Neutrophil (primary cell): ENCODE data around the gene PPM1G.

ENCODE experiments used
- H3K27ac ChIP-seq: fragments of 200-600 bp; sonication (generic); 2 replicates; pipeline ENCODE4 v1.5.1; 2016; ENCODE audit warnings: mild to moderate bottlenecking, moderate library complexity
- H3K27me3 ChIP-seq: fragments of 200-600 bp; sonication (generic); 2 replicates; pipeline ENCODE4 v1.6.0; 2016; ENCODE audit warnings: mild to moderate bottlenecking
- H3K36me3 ChIP-seq: fragments of 200-600 bp; sonication (generic); 2 replicates; pipeline ENCODE4 v1.5.1; 2017
- H3K4me1 ChIP-seq, 2 experiments: fragments of 200-600 bp in 1 of 2; sonication (generic) in 1 of 2; 1 replicate in 1 of 2; 2 replicates in 1 of 2; pipeline versions ENCODE4 v1.5.1 to v1.6.1; 2013 to 2016; ENCODE audit warnings: low read depth in 1 of 2, low read length in 1 of 2, mild to moderate bottlenecking in 1 of 2, moderate library complexity in 1 of 2; ENCODE audit not compliant: control insufficient read depth in 1 of 2, insufficient read depth in 1 of 2
- H3K4me3 ChIP-seq, 2 experiments: fragments of 200-600 bp in 1 of 2; sonication (generic) in 1 of 2; 1 replicate in 1 of 2; 2 replicates in 1 of 2; pipeline ENCODE4 v1.5.1; 2013 to 2016; ENCODE audit warnings: low read depth in 1 of 2, low read length in 1 of 2, mild to moderate bottlenecking in 1 of 2, moderate library complexity in 1 of 2
- H3K9me3 ChIP-seq: fragments of 200-600 bp; sonication (generic); 2 replicates; pipeline ENCODE4 v1.5.1; 2016
- CTCF ChIP-seq: fragments of 200-600 bp; sonication (generic); IDR thresholded peaks from 2 replicates; pipeline ENCODE4 v1.5.1; 2016; ENCODE audit warnings: antibody characterized with exemption

PPM1G gene

DNA sequence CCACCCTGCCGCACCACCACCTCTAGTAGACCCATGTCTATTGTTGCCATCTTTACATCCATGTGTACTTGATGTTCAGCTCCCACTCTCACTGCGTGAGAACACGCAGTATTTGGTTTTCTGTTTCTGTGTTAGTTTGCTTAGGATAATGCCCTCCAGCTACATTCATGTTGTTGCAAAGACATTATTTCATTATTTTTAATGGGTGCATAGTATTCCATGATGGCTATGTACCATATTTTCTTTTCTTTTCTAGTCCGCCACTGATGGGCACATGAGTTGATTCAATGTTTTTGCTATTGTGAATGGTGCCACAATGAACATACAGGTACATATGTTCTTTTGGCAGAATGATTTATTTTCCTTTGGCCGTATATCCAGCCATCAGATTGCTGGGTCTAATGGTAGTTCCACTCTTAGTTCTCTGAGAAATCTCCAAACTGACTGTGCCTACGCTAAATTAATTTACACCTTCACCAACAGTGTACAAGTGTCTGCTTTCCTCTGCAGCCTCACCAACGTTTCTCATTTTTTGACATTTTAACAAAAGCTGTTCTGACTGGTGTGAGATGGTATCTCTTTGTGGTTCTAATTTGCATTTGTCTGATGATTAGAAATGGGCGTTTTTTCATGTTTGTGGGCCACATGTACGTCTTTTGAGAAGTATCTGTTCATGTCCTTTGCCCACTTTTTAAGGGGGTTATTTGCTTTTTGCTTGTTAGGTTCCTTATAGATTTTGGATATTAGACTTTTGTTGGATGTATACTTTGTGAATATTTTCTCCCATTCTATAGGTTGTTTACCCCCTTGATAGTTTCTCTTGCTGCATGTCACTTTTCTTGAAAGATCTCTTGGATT lies 18.3 kb downstream of the PPM1G start:
- Histone ChIP-seq H3K4me1 (no peaks in the 10 kb centered on the region), H3K9me3 (no peaks in the 10 kb centered on the region), H3K27ac (no peak overlapping the region), H3K36me3 (peaks cover 10% of the 10 kb centered on the region), H3K4me3 (no peak overlapping the region), H3K27me3 (no peaks in the 10 kb centered on the region)
- TF ChIP-seq CTCF: no peak

- TF ChIP-seq CTCF: no peak
- Histone ChIP-seq H3K27me3 (no peaks in the 10 kb centered on the region), H3K36me3 (peaks cover 68% of the 10 kb centered on the region), H3K4me3 (no peak overlapping the region), H3K4me1 (peaks cover 14 to 22% of the 10 kb centered on the region in 2 experiments), H3K27ac (peak overlapping the region; percentile 96), H3K9me3 (no peaks in the 10 kb centered on the region)
These were observed 27.7 kb downstream of the PPM1G start for GRCh38 chr2:27381577-27382181.

DNA sequence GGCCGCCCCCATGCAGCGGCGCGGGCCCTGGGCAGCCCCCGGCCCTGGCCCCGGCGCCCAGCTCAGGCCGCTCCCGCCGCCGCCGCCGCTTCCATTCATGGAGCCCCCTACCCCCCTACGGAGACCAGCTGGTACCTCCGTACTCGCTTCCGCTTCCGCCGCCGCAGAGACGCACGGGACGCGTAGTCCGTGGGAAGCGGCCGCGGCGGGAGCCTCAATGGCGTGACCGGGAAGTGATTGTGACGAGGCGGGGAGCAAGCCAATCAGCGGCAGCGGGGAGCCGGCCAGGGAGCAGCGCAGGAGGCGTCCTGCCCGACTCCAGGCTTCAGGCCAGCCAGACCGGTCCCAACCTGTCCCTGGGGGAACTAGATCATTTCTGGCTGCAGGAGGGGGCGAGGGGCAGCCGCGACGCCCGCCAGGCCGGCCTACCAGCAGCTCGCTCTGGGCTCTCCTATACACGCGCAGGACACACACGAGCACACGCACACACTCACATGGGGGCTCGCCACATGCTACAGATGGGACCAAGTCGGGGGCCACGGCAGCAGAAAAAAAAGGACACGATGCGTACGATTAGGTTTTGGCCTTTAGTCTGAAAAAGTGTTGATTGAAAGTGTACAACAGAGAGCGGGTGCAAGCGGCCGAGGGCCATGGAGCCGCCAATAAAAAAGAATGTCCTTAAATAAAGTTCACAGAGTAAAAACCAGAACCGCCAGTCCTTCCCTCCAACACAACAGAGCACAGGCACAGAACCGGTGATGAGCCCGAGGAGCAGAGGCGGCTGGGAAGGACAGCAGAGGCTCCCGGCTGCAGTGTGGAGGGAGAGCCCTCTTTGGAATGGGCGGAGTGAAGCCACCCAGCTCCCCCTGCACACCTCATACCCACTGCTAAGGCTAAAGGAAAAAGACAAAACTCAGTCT lies 28.5 kb downstream of the PPM1G start, which contains the start of gene ZNF513:
Gene ZNF513, minus strand, starts transcription at position 109 of the 920 bp plus-strand sequence. CDS start 208 bp downstream, outside the sequence.
- no peak for TF ChIP-seq CTCF
- peak within 1 kb of the TSS; percentile 62 to 78 for H3K4me3 ChIP-seq

DNA sequence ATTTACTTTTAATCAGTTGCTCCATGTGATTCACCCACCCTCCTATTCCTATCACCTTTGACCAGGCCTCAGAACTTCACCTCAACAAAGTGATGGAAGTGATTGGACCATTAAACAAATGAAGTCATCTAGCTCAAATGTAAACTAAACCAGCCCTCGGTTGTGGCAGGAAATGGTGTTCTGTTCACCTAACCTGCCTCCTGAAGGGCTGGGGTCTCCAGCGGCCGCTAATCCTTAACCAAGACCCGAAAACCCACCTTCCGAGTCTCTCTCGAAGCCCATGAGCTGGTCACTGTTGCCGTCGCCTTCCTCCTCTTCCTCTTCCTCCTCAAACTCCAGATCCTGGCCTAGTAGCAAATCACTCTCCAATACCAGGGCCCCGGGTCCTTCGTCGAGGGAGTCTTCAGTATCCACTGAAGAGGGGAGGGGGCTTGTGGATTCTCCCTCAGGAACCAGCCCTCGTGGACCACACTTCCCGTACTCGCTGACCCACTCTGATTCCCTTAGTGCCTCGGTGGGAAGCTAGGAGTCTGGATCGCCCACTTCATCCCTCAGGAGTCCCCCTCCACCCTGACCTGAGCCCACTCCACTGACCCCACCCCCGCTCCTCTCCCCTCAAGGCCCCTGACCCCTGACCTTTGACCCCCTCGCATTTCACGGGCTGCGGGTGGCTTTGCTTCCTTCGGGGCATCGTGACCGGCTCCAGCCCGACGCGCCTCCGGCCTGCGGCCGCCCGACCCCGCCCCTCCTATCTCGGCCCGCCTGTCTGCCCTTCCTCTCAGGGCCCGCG lies 29.4 kb downstream of the PPM1G start:
- no peaks in the 10 kb centered on the region for H3K9me3 ChIP-seq
- H3K27ac ChIP-seq: peak overlapping the region; percentile 96
- peaks cover 75% of the 10 kb centered on the region for H3K36me3 ChIP-seq
- no peak for TF ChIP-seq CTCF
- peak overlapping the region; percentile 62 to 78 for H3K4me3 ChIP-seq
- H3K4me1 ChIP-seq: peaks cover 14 to 22% of the 10 kb centered on the region in 2 experiments
- no peaks in the 10 kb centered on the region for H3K27me3 ChIP-seq

More for the DNA sequence above, 28.5 kb downstream of the PPM1G start, which contains the start of gene ZNF513:
- Histone ChIP-seq H3K4me1 (peaks cover 14 to 22% of the 10 kb centered on the region in 2 experiments), H3K9me3 (no peaks in the 10 kb centered on the region), H3K27ac (peak within 1 kb of the TSS; percentile 96), H3K36me3 (peaks cover 73% of the 10 kb centered on the region), H3K27me3 (no peaks in the 10 kb centered on the region)
